ENCODE data around the gene SNX11. TPM values are rescaled to one million over a fixed set of nuclear protein-coding genes. Genes with fewer than 3 reads are reported as not detected.
"Not testable (repeated sequence)": the region's sequence is repeated elsewhere in the genome, so short reads cannot be mapped to it uniquely, and the experiment has no call there.

The SNX11 gene
- total and polyA plus RNA-seq, 4 donors: 6.4 to 11.4 (median 8.5) TPM

- DNase-seq (ENCODE audit: low spot score): no peak
- TF ChIP-seq ZBTB33 (IDR thresholded peaks at IDR 0.05) (no peak), HNF4A (conservative IDR thresholded peaks at IDR 0.05) (peak; percentile 21 to 55)
- H3K4me1 ChIP-seq (ENCODE audit: control insufficient read depth in 4 of 4, insufficient read depth in 4 of 4, low read length in 3 of 4): peaks cover 7 to 45% (median 37%) of the 10 kb centered on the region in 4 donors
- no peaks in the 10 kb centered on the region for H3K9me3 ChIP-seq (ENCODE audit: control insufficient read depth in 4 of 4, low read length in 3 of 4)
- no peak overlapping the region for H3K27ac ChIP-seq (ENCODE audit: low read depth in 1 of 2, low read length in 2 of 2)
- no peak overlapping the region for H3K4me3 ChIP-seq (ENCODE audit: low read depth in 1 of 3, low read length in 3 of 3)
- 38% methylated on average over 2 of the region's 2 CpGs for WGBS
- no peak overlapping the region for H3K9ac ChIP-seq (ENCODE audit: low read depth in 1 of 2, low read length in 2 of 2)
- H3K36me3 ChIP-seq (ENCODE audit: control insufficient read depth in 4 of 4, insufficient read depth in 3 of 4, low read depth in 1 of 4, low read length in 3 of 4): peaks cover 0 to 2% (median 0%) of the 10 kb centered on the region in 4 donors
- H3K27me3 ChIP-seq (ENCODE audit: control insufficient read depth in 4 of 4, insufficient read depth in 4 of 4, low read length in 3 of 4): no peaks in the 10 kb centered on the region
These were observed 37.4 kb upstream of the SNX11 start for GRCh38 chr17:48070195-48070594.

GRCh38 chr17:48071654-48072053, 35.9 kb upstream of the SNX11 start:
- H3K9me3 ChIP-seq (ENCODE audit: control insufficient read depth in 4 of 4, low read length in 3 of 4): no peaks in the 10 kb centered on the region
- peaks cover 1 to 4% (median 2%) of the 10 kb centered on the region in 4 donors for H3K36me3 ChIP-seq (ENCODE audit: control insufficient read depth in 4 of 4, insufficient read depth in 3 of 4, low read depth in 1 of 4, low read length in 3 of 4)
- H3K9ac ChIP-seq (ENCODE audit: low read depth in 1 of 2, low read length in 2 of 2): no peak overlapping the region
- WGBS: 30% methylated on average over 2 of the region's 2 CpGs
- peaks cover 7 to 33% (median 26%) of the 10 kb centered on the region in 4 donors for H3K4me1 ChIP-seq (ENCODE audit: control insufficient read depth in 4 of 4, insufficient read depth in 4 of 4, low read length in 3 of 4)
- H3K27ac ChIP-seq (ENCODE audit: low read depth in 1 of 2, low read length in 2 of 2): no peak overlapping the region
- H3K27me3 ChIP-seq (ENCODE audit: control insufficient read depth in 4 of 4, insufficient read depth in 4 of 4, low read length in 3 of 4): no peaks in the 10 kb centered on the region
- no peak for DNase-seq (ENCODE audit: low spot score)
- TF ChIP-seq HNF4A (conservative IDR thresholded peaks at IDR 0.05) (peak in 1 of 2 donors; percentile 30), REST (IDR thresholded peaks at IDR 0.05) (no peak), RXRA (IDR thresholded peaks at IDR 0.05) (peak; percentile 46 to 67)
- no peak overlapping the region for H3K4me3 ChIP-seq (ENCODE audit: low read depth in 1 of 3, low read length in 3 of 3)

GRCh38 chr17:48072811-48073210, 34.8 kb upstream of the SNX11 start:
- not testable (repeated sequence) for H3K4me3 ChIP-seq (ENCODE audit: low read depth in 1 of 3, low read length in 3 of 3); H3K27me3 ChIP-seq (ENCODE audit: control insufficient read depth in 4 of 4, insufficient read depth in 4 of 4, low read length in 3 of 4); H3K36me3 ChIP-seq (ENCODE audit: control insufficient read depth in 4 of 4, insufficient read depth in 3 of 4, low read depth in 1 of 4, low read length in 3 of 4); H3K9me3 ChIP-seq (ENCODE audit: control insufficient read depth in 4 of 4, low read length in 3 of 4); DNase-seq (ENCODE audit: low spot score); H3K27ac ChIP-seq (ENCODE audit: low read depth in 1 of 2, low read length in 2 of 2); H3K9ac ChIP-seq (ENCODE audit: low read depth in 1 of 2, low read length in 2 of 2)
- H3K4me1 ChIP-seq (ENCODE audit: control insufficient read depth in 4 of 4, insufficient read depth in 4 of 4, low read length in 3 of 4): peaks cover 4 to 22% (median 18%) of the 10 kb centered on the region in 4 donors
- WGBS: 96% methylated on average over 9 of the region's 9 CpGs

- H3K9me3 ChIP-seq (ENCODE audit: control insufficient read depth in 4 of 4, low read length in 3 of 4); H3K27ac ChIP-seq (ENCODE audit: low read depth in 1 of 2, low read length in 2 of 2); H3K4me3 ChIP-seq (ENCODE audit: low read depth in 1 of 3, low read length in 3 of 3); H3K27me3 ChIP-seq (ENCODE audit: control insufficient read depth in 4 of 4, insufficient read depth in 4 of 4, low read length in 3 of 4); H3K9ac ChIP-seq (ENCODE audit: low read depth in 1 of 2, low read length in 2 of 2); DNase-seq (ENCODE audit: low spot score); H3K36me3 ChIP-seq (ENCODE audit: control insufficient read depth in 4 of 4, insufficient read depth in 3 of 4, low read depth in 1 of 4, low read length in 3 of 4): not testable (repeated sequence)
- 96% methylated on average over 5 of the region's 5 CpGs for WGBS
- H3K4me1 ChIP-seq (ENCODE audit: control insufficient read depth in 4 of 4, insufficient read depth in 4 of 4, low read length in 3 of 4): peaks cover 4 to 14% (median 10%) of the 10 kb centered on the region in 4 donors
These were observed 33.9 kb upstream of the SNX11 start for GRCh38 chr17:48073566-48074094.

Measured in liver (tissue), 9 donors.